Measurements from ENCODE around the gene TUBGCP6. TPM values are rescaled to one million over a fixed set of nuclear protein-coding genes. Genes with fewer than 3 reads are reported as not detected.

TUBGCP6 gene
- total RNA-seq, 1 donor from 2014 or later = 27.2 TPM

DNA sequence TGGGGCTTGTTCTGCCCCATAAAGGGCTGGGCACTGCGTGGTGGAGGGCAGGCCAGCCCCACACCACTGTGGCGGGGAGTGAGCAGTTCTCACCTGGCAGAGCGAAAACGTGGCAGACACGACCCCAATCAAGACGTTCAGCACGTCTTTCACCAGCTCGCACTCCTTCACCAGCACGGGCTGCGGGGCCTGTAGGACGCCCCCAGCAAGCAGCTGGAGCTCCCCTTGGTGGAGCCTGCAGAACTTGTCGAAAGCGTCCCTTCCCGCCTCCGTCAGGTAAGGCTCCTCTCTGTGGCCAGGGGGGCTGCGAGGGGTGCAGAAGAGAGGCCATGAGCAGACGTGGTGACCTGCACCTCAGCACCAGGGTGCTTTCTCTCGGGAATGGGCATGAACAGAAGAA, 11.6 kb downstream of the TUBGCP6 start:
- no peak for DNase-seq (ENCODE audit: low read depth)
- TF ChIP-seq, protein P1, sequence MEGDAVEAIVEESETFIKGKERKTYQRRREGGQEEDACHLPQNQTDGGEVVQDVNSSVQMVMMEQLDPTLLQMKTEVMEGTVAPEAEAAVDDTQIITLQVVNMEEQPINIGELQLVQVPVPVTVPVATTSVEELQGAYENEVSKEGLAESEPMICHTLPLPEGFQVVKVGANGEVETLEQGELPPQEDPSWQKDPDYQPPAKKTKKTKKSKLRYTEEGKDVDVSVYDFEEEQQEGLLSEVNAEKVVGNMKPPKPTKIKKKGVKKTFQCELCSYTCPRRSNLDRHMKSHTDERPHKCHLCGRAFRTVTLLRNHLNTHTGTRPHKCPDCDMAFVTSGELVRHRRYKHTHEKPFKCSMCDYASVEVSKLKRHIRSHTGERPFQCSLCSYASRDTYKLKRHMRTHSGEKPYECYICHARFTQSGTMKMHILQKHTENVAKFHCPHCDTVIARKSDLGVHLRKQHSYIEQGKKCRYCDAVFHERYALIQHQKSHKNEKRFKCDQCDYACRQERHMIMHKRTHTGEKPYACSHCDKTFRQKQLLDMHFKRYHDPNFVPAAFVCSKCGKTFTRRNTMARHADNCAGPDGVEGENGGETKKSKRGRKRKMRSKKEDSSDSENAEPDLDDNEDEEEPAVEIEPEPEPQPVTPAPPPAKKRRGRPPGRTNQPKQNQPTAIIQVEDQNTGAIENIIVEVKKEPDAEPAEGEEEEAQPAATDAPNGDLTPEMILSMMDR (IDR thresholded peaks at IDR 0.05; ENCODE audit: insufficient read depth, low read length, poor library complexity, severe bottlenecking) = no peak
- no peaks in the 10 kb centered on the region for H3K27me3 ChIP-seq (ENCODE audit: control insufficient read depth, insufficient read depth, low read length)
- H3K36me3 ChIP-seq (ENCODE audit: control insufficient read depth, insufficient read depth, low read length) = no peaks in the 10 kb centered on the region
- no peak overlapping the region for H3K4me3 ChIP-seq (ENCODE audit: low read depth, low read length)

DNA sequence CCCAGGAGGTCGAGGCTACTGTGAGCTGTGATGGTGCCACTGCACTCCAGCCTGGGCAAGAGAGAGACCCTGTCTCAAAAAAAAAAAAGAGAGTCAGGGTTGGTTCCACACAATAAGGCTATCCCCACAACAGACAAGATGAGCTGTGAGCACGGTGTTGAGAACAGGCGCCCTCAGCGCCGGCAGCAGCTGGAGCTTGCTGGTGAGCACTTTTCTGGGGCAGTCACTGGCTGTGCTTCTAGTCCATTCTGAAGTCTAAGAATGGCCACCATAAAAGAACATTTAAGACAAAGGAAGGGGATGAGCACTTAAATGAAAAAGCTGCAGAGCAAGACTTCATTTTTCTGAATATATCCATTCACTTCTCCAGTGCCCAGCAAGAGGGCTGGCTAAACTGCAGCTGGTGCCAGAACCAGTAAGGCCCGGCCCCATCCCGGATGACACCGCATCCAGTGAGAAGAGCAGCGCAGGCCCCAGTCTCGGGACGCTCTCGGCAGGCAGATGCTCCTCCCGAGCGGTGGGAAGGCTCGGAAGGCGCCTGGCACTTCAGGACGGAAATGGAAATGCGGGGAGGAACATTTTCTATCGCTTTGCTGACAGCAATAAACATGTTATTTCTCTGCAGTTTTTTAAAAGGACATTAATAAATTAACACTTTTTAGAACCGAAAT, 12.2 kb downstream of the TUBGCP6 start:
- no peak for DNase-seq (ENCODE audit: low read depth)
- no peaks in the 10 kb centered on the region for H3K27me3 ChIP-seq (ENCODE audit: control insufficient read depth, insufficient read depth, low read length)
- no peak overlapping the region for H3K4me3 ChIP-seq (ENCODE audit: low read depth, low read length)
- TF ChIP-seq, protein P1 (IDR thresholded peaks at IDR 0.05; ENCODE audit: insufficient read depth, low read length, poor library complexity, severe bottlenecking) = no peak
- no peaks in the 10 kb centered on the region for H3K36me3 ChIP-seq (ENCODE audit: control insufficient read depth, insufficient read depth, low read length)

DNA sequence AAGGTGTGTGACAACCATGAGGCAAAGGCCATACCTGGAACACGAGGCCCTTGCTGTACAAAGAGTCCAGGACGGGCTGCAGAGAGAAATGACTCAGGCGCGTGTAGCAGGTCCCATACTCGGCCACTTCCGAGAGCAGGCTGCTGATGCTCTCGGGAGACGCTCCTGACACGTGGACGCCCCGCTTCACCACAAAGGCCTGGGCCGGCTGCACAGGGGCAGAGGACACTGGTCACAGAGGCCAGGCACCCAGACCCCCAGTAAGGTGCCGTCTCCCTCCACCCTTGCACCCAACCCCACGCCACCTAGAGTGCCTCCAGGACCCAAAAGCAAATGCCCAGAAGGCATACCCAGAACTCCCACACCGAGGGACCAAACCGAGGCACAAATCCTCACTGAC, 15.5 kb downstream of the TUBGCP6 start:
- no peak overlapping the region for H3K4me3 ChIP-seq (ENCODE audit: low read depth, low read length)
- H3K36me3 ChIP-seq (ENCODE audit: control insufficient read depth, insufficient read depth, low read length) = no peaks in the 10 kb centered on the region

GRCh38 chr22:50228366-50228765, 16.5 kb downstream of the TUBGCP6 start:
- Histone ChIP-seq H3K27me3 (ENCODE audit: control insufficient read depth, insufficient read depth, low read length) (no peaks in the 10 kb centered on the region), H3K4me3 (ENCODE audit: low read depth, low read length) (no peak overlapping the region), H3K36me3 (ENCODE audit: control insufficient read depth, insufficient read depth, low read length) (no peaks in the 10 kb centered on the region)
- TF ChIP-seq, protein P1 (IDR thresholded peaks at IDR 0.05; ENCODE audit: insufficient read depth, low read length, poor library complexity, severe bottlenecking) = no peak
- DNase-seq (ENCODE audit: low read depth) = no peak

More for the DNA sequence above, 15.5 kb downstream of the TUBGCP6 start:
- TF ChIP-seq, protein P1 (IDR thresholded peaks at IDR 0.05; ENCODE audit: insufficient read depth, low read length, poor library complexity, severe bottlenecking) = no peak
- no peaks in the 10 kb centered on the region for H3K27me3 ChIP-seq (ENCODE audit: control insufficient read depth, insufficient read depth, low read length)
- no peak for DNase-seq (ENCODE audit: low read depth)

GRCh38 chr22:50227579-50228215, 17.1 kb downstream of the TUBGCP6 start:
- Histone ChIP-seq H3K27me3 (ENCODE audit: control insufficient read depth, insufficient read depth, low read length) (no peaks in the 10 kb centered on the region), H3K4me3 (ENCODE audit: low read depth, low read length) (no peak overlapping the region), H3K36me3 (ENCODE audit: control insufficient read depth, insufficient read depth, low read length) (no peaks in the 10 kb centered on the region)
- TF ChIP-seq, protein P1 (IDR thresholded peaks at IDR 0.05; ENCODE audit: insufficient read depth, low read length, poor library complexity, severe bottlenecking) = no peak
- no peak for DNase-seq (ENCODE audit: low read depth)

DNA sequence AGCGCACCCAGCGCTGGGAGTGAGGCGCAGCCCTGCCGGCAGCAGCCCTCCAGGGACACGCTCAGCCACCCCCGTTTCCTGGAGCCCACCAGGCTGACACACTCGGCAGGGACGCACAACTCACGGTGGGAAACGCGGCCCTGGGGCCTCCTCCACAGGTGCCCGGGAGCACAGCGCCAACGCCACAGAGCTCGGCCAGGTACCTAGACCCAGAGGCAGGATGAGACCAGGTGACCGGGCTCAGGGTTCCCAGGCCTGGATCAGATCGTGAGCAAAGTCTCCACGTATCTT, 18.0 kb downstream of the TUBGCP6 start:
- no peak for DNase-seq (ENCODE audit: low read depth)
- Histone ChIP-seq H3K4me3 (ENCODE audit: low read depth, low read length) (no peak overlapping the region), H3K27me3 (ENCODE audit: control insufficient read depth, insufficient read depth, low read length) (no peaks in the 10 kb centered on the region), H3K36me3 (ENCODE audit: control insufficient read depth, insufficient read depth, low read length) (no peaks in the 10 kb centered on the region)
- TF ChIP-seq, protein P1 (IDR thresholded peaks at IDR 0.05; ENCODE audit: insufficient read depth, low read length, poor library complexity, severe bottlenecking) = no peak
